Measurements from ENCODE around the gene DCXR. TPM values are rescaled to one million over a fixed set of nuclear protein-coding genes. Genes with fewer than 3 reads are reported as not detected.

The DCXR gene
- total RNA-seq, 1 experiment from 2014 or later: 140 TPM

DNA sequence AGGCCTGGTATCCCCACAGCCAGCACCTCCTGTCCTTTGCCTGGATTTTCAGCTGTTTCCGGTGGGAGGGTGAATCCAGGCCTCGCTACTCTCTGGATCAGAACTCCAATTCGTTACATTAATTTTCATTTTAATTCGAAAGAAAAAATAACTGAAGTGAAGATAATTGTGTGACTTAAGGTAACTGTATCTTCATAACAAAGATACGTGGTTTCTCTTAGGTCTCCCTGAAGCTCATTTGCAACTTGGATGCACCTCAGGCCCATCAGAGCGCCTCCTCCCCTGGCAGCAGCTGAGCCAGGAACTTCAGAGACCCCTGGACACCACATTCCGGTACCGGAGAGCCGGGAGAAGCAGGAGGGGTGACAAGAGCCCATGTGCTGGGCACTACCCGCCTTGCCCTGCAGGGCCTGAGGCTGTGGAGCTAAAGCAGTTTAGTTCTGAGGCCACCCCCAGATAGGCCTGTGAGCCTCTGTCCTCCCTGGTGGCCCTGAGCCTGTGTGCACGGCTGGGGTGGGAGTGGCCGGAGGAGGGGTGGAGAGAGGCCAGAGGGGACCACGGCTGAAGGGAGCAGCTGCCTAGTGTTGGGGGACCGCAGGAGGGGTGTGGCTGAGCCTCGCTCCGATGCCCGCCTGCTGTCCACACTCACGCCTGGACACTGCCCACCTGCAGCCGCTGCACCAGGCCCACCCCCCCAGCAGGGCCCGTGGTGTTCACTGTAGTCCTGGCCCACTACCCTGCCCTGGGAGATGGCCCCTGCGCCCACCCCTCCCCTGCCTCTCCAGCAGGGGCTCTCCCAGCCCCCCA is 39.5 kb upstream of the DCXR start:
- Histone ChIP-seq H3K27me3 (replicated peaks; ENCODE audit: insufficient read depth, low read depth, low read length, poor library complexity) (no peaks in the 10 kb centered on the region), H3K4me3 (ENCODE audit: low read depth, low read length, poor library complexity, severe bottlenecking) (no peak overlapping the region), H3K9me3 (ENCODE audit: low read depth, low read length, poor library complexity, severe bottlenecking) (no peaks in the 10 kb centered on the region), H3K36me3 (ENCODE audit: insufficient read depth, low read length, poor library complexity, severe bottlenecking) (peaks cover 47% of the 10 kb centered on the region), H3K4me1 (ENCODE audit: insufficient read depth, low read length, poor library complexity, severe bottlenecking) (no peaks in the 10 kb centered on the region), H3K27ac (ENCODE audit: low read depth, low read length, poor library complexity, severe bottlenecking) (peak overlapping the region; percentile 42)
- TF ChIP-seq EZH2 (IDR thresholded peaks at IDR 0.05; ENCODE audit: borderline replicate concordance, low read depth, low read length, poor library complexity, severe bottlenecking): no peak
- TF ChIP-seq, protein P1, sequence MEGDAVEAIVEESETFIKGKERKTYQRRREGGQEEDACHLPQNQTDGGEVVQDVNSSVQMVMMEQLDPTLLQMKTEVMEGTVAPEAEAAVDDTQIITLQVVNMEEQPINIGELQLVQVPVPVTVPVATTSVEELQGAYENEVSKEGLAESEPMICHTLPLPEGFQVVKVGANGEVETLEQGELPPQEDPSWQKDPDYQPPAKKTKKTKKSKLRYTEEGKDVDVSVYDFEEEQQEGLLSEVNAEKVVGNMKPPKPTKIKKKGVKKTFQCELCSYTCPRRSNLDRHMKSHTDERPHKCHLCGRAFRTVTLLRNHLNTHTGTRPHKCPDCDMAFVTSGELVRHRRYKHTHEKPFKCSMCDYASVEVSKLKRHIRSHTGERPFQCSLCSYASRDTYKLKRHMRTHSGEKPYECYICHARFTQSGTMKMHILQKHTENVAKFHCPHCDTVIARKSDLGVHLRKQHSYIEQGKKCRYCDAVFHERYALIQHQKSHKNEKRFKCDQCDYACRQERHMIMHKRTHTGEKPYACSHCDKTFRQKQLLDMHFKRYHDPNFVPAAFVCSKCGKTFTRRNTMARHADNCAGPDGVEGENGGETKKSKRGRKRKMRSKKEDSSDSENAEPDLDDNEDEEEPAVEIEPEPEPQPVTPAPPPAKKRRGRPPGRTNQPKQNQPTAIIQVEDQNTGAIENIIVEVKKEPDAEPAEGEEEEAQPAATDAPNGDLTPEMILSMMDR (conservative IDR thresholded peaks at IDR 0.05; ENCODE audit: low read depth, low read length): no peak
- ChIA-PET CTCF (no interaction called here), POLR2A (ENCODE audit: low non-redundant PET) (interaction anchor here (1.3 kb wide), 1 partner anchor 10 kb away, joined by 3 read pairs; no protein-coding TSS in a partner anchor)
- no peak for DNase-seq (ENCODE audit: low spot score)
- intact Hi-C loops (cut with micrococcal nuclease; ENCODE audit: unreplicated experiment): no loop called here
- no TSS peak for BruUV-seq (replicated peaks)

DNA sequence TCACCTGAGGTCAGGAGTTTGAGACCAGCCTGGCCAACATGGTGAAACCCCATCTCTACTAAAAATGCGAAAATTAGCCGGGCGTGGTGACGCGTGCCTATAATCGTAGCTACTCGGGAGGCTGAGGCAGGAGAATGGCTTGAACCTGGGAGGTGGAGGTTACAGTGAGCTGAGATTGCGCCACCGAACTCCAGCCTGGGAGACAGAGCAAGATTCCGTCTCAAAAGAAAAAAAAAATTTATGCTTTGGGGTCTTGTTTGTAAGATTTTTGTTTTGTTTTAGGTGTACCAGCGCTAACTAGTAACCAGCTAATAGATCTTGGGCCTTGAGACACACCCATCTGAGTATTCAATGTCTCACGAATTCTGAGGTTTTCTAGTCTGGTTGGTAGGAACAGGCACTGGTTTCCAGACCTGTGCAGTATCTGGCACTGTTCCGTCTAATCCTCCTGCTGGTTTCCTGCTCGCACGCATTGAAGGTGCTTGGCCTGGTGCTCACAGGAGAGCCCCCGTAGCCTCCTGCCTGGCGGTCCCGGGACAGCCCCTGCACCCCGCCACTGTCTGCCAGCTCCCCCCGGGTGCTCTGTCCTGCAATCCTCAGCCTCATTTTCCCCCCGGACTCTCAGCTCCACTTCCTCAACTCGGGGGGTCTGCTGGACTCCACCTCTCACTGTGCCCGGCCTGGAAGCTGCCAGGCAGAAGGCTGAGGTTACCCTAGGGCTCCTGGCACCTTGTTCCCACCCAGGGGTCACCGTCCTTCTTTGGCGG is 38.7 kb upstream of the DCXR start:
- no peaks in the 10 kb centered on the region for H3K9me3 ChIP-seq (ENCODE audit: low read depth, low read length, poor library complexity, severe bottlenecking)
- ChIA-PET CTCF (no interaction called here), POLR2A (ENCODE audit: low non-redundant PET) (interaction anchor here (0.6 to 1.3 kb wide), 2 partner anchors 10 to 194 kb away, joined by 3 to 13 read pairs; no protein-coding TSS in a partner anchor)
- H3K4me1 ChIP-seq (ENCODE audit: insufficient read depth, low read length, poor library complexity, severe bottlenecking): no peaks in the 10 kb centered on the region
- intact Hi-C loops (cut with micrococcal nuclease; ENCODE audit: unreplicated experiment): no loop called here
- H3K36me3 ChIP-seq (ENCODE audit: insufficient read depth, low read length, poor library complexity, severe bottlenecking): peaks cover 41% of the 10 kb centered on the region
- H3K4me3 ChIP-seq (ENCODE audit: low read depth, low read length, poor library complexity, severe bottlenecking): no peak overlapping the region
- no peak for DNase-seq (ENCODE audit: low spot score)
- no peaks in the 10 kb centered on the region for H3K27me3 ChIP-seq (replicated peaks; ENCODE audit: insufficient read depth, low read depth, low read length, poor library complexity)
- BruUV-seq (replicated peaks): no TSS peak
- no peak for TF ChIP-seq EZH2 (IDR thresholded peaks at IDR 0.05; ENCODE audit: borderline replicate concordance, low read depth, low read length, poor library complexity, severe bottlenecking)
- TF ChIP-seq, protein P1 (conservative IDR thresholded peaks at IDR 0.05; ENCODE audit: low read depth, low read length): no peak
- H3K27ac ChIP-seq (ENCODE audit: low read depth, low read length, poor library complexity, severe bottlenecking): peak overlapping the region; percentile 42

DNA sequence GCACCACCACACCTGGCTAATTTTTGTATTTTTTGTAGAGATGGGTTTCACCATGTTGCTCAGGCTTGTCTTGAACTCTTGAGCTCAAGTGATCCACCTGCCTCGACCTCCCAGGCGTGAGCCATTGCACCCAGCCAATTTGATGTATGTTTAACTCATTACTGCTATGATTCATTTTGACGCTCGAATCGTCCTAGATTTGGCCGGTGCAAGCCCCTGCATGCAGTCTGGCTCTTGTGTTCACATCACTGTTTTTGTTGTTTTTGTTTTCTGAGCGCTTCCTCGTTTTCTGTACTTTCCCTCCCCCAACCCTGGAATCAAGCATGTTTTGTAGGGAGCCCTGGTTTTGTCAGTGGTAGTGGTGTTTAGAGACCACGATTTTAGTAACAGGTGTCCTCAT is 35.9 kb upstream of the DCXR start:
- DNase-seq (ENCODE audit: low spot score): no peak
- POLR2A ChIA-PET (ENCODE audit: low non-redundant PET): no interaction called here
- no peaks in the 10 kb centered on the region for H3K9me3 ChIP-seq (ENCODE audit: low read depth, low read length, poor library complexity, severe bottlenecking)
- TF ChIP-seq, protein P1 (conservative IDR thresholded peaks at IDR 0.05; ENCODE audit: low read depth, low read length): no peak
- no peak for TF ChIP-seq EZH2 (IDR thresholded peaks at IDR 0.05; ENCODE audit: borderline replicate concordance, low read depth, low read length, poor library complexity, severe bottlenecking)
- H3K36me3 ChIP-seq (ENCODE audit: insufficient read depth, low read length, poor library complexity, severe bottlenecking): peaks cover 15% of the 10 kb centered on the region
- no peak overlapping the region for H3K4me3 ChIP-seq (ENCODE audit: low read depth, low read length, poor library complexity, severe bottlenecking)
- no peaks in the 10 kb centered on the region for H3K27me3 ChIP-seq (replicated peaks; ENCODE audit: insufficient read depth, low read depth, low read length, poor library complexity)
- H3K27ac ChIP-seq (ENCODE audit: low read depth, low read length, poor library complexity, severe bottlenecking): no peak overlapping the region
- CTCF ChIA-PET: no interaction called here
- intact Hi-C loops (cut with micrococcal nuclease; ENCODE audit: unreplicated experiment): no loop called here
- H3K4me1 ChIP-seq (ENCODE audit: insufficient read depth, low read length, poor library complexity, severe bottlenecking): no peaks in the 10 kb centered on the region
- no TSS peak for BruUV-seq (replicated peaks)

Measured in A673 (cell line).